GM10266 (cell line): ENCODE measurements around the gene CUL2.

ENCODE experiments used
- DNase-seq: peaks from one replicate; pipeline ENCODE4 v3.0.0; 2012; ENCODE audit errors: extremely low spot score
- CTCF ChIP-seq: IDR thresholded peaks from 2 replicates; pipeline ENCODE4 v1.5.1; 2012; ENCODE audit warnings: mild to moderate bottlenecking, low read depth; ENCODE audit not compliant: control insufficient read depth, insufficient read depth; ENCODE audit errors: missing control alignments

Gene CUL2

GRCh38 chr10:35090162-35090954 lies at the start of gene CUL2:
Gene CUL2 (minus strand): TSS chr10:35090341. CDS start chr10:35071317, 19,024 bp downstream.
- no peak for TF ChIP-seq CTCF
- peak; percentile 91 for DNase-seq

- peak; percentile 36 for DNase-seq
- TF ChIP-seq CTCF, result no peak
Observed at GRCh38 chr10:35136263-35136815, 46.2 kb upstream of the CUL2 start.

- no peak for DNase-seq
- TF ChIP-seq CTCF, result no peak
Observed at GRCh38 chr10:35135861-35136260, 45.7 kb upstream of the CUL2 start.

- no peak for TF ChIP-seq CTCF
- no peak for DNase-seq
Observed at GRCh38 chr10:35133586-35133985, 43.4 kb upstream of the CUL2 start.

- no peak for TF ChIP-seq CTCF
- no peak for DNase-seq
Observed at GRCh38 chr10:35132727-35133126, 42.6 kb upstream of the CUL2 start.

GRCh38 chr10:35130663-35131062 lies 40.5 kb upstream of the CUL2 start:
- no peak for TF ChIP-seq CTCF
- DNase-seq, result no peak

- no peak for TF ChIP-seq CTCF
- no peak for DNase-seq
Observed at GRCh38 chr10:35129185-35129674, 39.1 kb upstream of the CUL2 start.
